Stomach (tissue), 19 donors: ENCODE results near the gene DPYSL5. TPM values are rescaled to one million over a fixed set of nuclear protein-coding genes. Genes with fewer than 3 reads are reported as not detected.
A peak's percentile ranks its signal among the peaks of the same experiment; 100 is the strongest.

Experiments
- DNase-seq, 2 donors: peaks; one replicate each; pipeline versions ENCODE4 v3.0.0 to v3.0.0-alpha.2; 2013 to 2019
- H3K27ac ChIP-seq, 5 donors: fragments of 200-600 bp in 4 of 5; sonication (generic) in 4 of 5; one replicate each; pipeline ENCODE4 v1.5.1; 2013 to 2019; ENCODE audit warnings: mild to moderate bottlenecking in 1 of 5, moderate library complexity in 1 of 5
- H3K27me3 ChIP-seq, 3 donors: fragments of 200-600 bp; sonication (generic); one replicate each; pipeline ENCODE4 v1.5.1; 2017 to 2019; ENCODE audit warnings: mixed run types in 1 of 3
- H3K36me3 ChIP-seq, 4 donors: fragments of 200-600 bp; sonication (generic); 1 replicate in 3 of 4; 2 replicates in 1 of 4; pipeline ENCODE4 v1.5.1; 2016 to 2019
- H3K4me1 ChIP-seq, 4 donors: fragments of 200-600 bp; sonication (generic); one replicate each; pipeline ENCODE4 v1.5.1; 2016 to 2019
- H3K4me3 ChIP-seq, 4 donors: fragments of 200-600 bp; sonication (generic) in 3 of 4; one replicate each; pipeline ENCODE4 v1.5.1; 2016 to 2019; ENCODE audit warnings: mild to moderate bottlenecking in 1 of 4
- H3K9me3 ChIP-seq, 4 donors: fragments of 200-600 bp; sonication (generic); one replicate each; pipeline ENCODE4 v1.5.1; 2016 to 2019
- EP300 ChIP-seq: sonication (generic); formaldehyde crosslinking; IDR thresholded peaks from one replicate; pipeline ENCODE4 v1.6.1; 2017; ENCODE audit warnings: antibody characterized with exemption
- POLR2A ChIP-seq, 4 donors: fragments of 450-650 bp; IDR thresholded peaks; one replicate each; pipeline ENCODE4 v1.6.1; 2016; ENCODE audit warnings: antibody characterized with exemption in 4 of 4, control low read depth in 2 of 4, mild to moderate bottlenecking in 1 of 4, moderate library complexity in 1 of 4
- POLR2AphosphoS5 ChIP-seq, 3 donors: sonication (generic); formaldehyde crosslinking; IDR thresholded peaks; one replicate each; pipeline ENCODE4 v1.6.1; 2016; ENCODE audit warnings: antibody characterized with exemption in 3 of 3
- WGBS, 5 donors: extraction: QIAGEN DNeasy Blood & Tissue Kit in 3 of 5; methylation state at CpG; one replicate each; pipeline versions ENCODE4 v1.1.5 to v1.1.7; 2013 to 2018; 5-methylcytosine and 5-hydroxymethylcytosine counted together
- intact Hi-C: fragments of 100-400 bp; cut with DNase I; formaldehyde crosslinking; loops from one replicate; pipeline ENCODE4 v1.15.1; 2023; ENCODE audit warnings: low total_unique reads
- long read RNA-seq, 10 donors: transcript quantifications; one replicate each; lab custom pipeline, GENCODE V29; 2026
- polyA plus RNA-seq, 3 donors: library from polyadenylated mRNA; stranded (reverse); fragments of 200-250 nt; gene quantifications; one replicate each; pipeline ENCODE4 v1.2.3, GENCODE V29; 2013
- total RNA-seq, 5 donors: library from RNA; depleted of rRNA; stranded (reverse); fragments of >200 nt; gene quantifications; one replicate each; pipeline versions ENCODE4 v1.1.0 to v1.2.3, GENCODE V29; 2014 to 2016
- TF ChIP-seq, protein P1 (sequence below), 7 experiments: fragments of 450-650 bp in 4 of 7; fragments of 200-600 bp in 3 of 7; sonication (generic) in 3 of 7; IDR thresholded peaks; one replicate each; pipeline ENCODE4 v1.5.1; 2016 to 2019; ENCODE audit warnings: antibody characterized with exemption in 7 of 7, control low read depth in 2 of 7, mild to moderate bottlenecking in 1 of 7
- donor health status: healthy with polysubstance abuse.
- donor health status: Bipolar disorder and iron deficiency.
- donor health status: healthy.

DPYSL5 gene
- under 1 TPM in 1 of 5 donors, not detected in 4; 0.55 TPM for total RNA-seq
- under 1 TPM in 1 of 3 donors, not detected in 2; 0.06 TPM for polyA plus RNA-seq
- long read RNA-seq, donor 1, full-length matches to known transcripts, result 2 of 2 reads
- long read RNA-seq, donor 1, partial matches to known transcripts, result 0 of 2 reads
- long read RNA-seq, donor 1, other reads (novel, unspliced or antisense), result 0 of 2 reads
- long read RNA-seq, donor 2, full-length matches to known transcripts, result 2 of 2 reads
- long read RNA-seq, donor 2, partial matches to known transcripts, result 0 of 2 reads
- long read RNA-seq, donor 2, other reads (novel, unspliced or antisense), result 0 of 2 reads
- long read RNA-seq, donor 3, result 0 reads
- long read RNA-seq, donor 4, result 0 reads
- long read RNA-seq, donor 5, full-length matches to known transcripts, result 1 of 1 reads
- long read RNA-seq, donor 5, partial matches to known transcripts, result 0 of 1 reads
- long read RNA-seq, donor 5, other reads (novel, unspliced or antisense), result 0 of 1 reads
- long read RNA-seq, donor 6, result 0 reads
- long read RNA-seq, donor 7, full-length matches to known transcripts, result 2 of 2 reads
- long read RNA-seq, donor 7, partial matches to known transcripts, result 0 of 2 reads
- long read RNA-seq, donor 7, other reads (novel, unspliced or antisense), result 0 of 2 reads
- long read RNA-seq, donor 8, result 0 reads
- long read RNA-seq, donor 9, result 0 reads
- long read RNA-seq, donor 10, result 0 reads

GRCh38 chr2:26847655-26848335 lies at the start of gene DPYSL5:
TSS of gene DPYSL5 (plus strand) at chr2:26848132. CDS start at chr2:26898500, 50,368 bp downstream.
- intact Hi-C loops, result loop anchor here (5.0 kb wide), 1 partner anchor 95 kb away; no protein-coding TSS in a partner anchor
- H3K27ac ChIP-seq, result no peak within 1 kb of the TSS
- peak in 1 of 2 donors; percentile 73 for DNase-seq
- no peaks in the 10 kb centered on the region for H3K36me3 ChIP-seq
- H3K4me3 ChIP-seq, result peak within 1 kb of the TSS; percentile 35 to 46 (median 39)
- no peaks in the 10 kb centered on the region for H3K9me3 ChIP-seq
- WGBS, 5 donors, result 0 to 3% (median 1%) methylated on average over 37 to 83 of the region's 83 CpGs
- peaks cover 32 to 100% (median 83%) of the 10 kb centered on the region in 3 donors for H3K27me3 ChIP-seq
- peaks cover 32 to 40% (median 37%) of the 10 kb centered on the region in 4 donors for H3K4me1 ChIP-seq
- TF ChIP-seq POLR2AphosphoS5 (IDR thresholded peaks at IDR 0.05), result no peak
- TF ChIP-seq, protein P1, sequence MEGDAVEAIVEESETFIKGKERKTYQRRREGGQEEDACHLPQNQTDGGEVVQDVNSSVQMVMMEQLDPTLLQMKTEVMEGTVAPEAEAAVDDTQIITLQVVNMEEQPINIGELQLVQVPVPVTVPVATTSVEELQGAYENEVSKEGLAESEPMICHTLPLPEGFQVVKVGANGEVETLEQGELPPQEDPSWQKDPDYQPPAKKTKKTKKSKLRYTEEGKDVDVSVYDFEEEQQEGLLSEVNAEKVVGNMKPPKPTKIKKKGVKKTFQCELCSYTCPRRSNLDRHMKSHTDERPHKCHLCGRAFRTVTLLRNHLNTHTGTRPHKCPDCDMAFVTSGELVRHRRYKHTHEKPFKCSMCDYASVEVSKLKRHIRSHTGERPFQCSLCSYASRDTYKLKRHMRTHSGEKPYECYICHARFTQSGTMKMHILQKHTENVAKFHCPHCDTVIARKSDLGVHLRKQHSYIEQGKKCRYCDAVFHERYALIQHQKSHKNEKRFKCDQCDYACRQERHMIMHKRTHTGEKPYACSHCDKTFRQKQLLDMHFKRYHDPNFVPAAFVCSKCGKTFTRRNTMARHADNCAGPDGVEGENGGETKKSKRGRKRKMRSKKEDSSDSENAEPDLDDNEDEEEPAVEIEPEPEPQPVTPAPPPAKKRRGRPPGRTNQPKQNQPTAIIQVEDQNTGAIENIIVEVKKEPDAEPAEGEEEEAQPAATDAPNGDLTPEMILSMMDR (IDR thresholded peaks at IDR 0.05), result no peak
- TF ChIP-seq EP300, result no peak
- no peak for TF ChIP-seq POLR2A (IDR thresholded peaks at IDR 0.05)

DNA sequence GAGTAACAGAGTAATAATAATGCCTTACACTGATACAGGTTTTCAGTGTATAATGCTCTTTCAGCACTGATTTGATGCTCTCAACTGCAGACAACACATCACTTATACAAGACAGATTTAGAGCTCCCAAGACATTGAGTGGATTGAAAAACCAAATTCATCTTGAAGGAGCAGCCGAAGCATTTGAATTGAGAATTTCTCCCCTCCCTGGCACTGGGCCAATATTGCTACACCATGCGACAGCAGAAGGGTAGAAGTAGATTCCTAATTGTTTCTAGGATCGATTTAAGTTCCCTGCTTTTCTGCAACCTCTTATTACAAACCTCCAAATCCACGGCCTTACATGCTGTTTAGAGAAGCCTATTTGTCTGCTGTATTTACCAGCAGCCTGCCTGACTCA lies 46.6 kb upstream of the DPYSL5 start:
- Histone ChIP-seq H3K27me3 (no peaks in the 10 kb centered on the region), H3K9me3 (no peaks in the 10 kb centered on the region), H3K4me3 (no peak overlapping the region), H3K36me3 (no peaks in the 10 kb centered on the region), H3K4me1 (no peaks in the 10 kb centered on the region), H3K27ac (no peak overlapping the region)
- TF ChIP-seq POLR2AphosphoS5 (IDR thresholded peaks at IDR 0.05) (no peak), POLR2A (IDR thresholded peaks at IDR 0.05) (no peak), EP300 (no peak)
- TF ChIP-seq, protein P1 (IDR thresholded peaks at IDR 0.05), result no peak
- intact Hi-C loops, result no loop called here
- no peak for DNase-seq
- WGBS, 5 donors, result 73 to 81% (median 79%) methylated on average over 4 of the region's 4 CpGs

- H3K27me3 ChIP-seq, result no peaks in the 10 kb centered on the region
- TF ChIP-seq, protein P1 (IDR thresholded peaks at IDR 0.05), result no peak
- no peak for TF ChIP-seq POLR2AphosphoS5 (IDR thresholded peaks at IDR 0.05)
- no peak for TF ChIP-seq POLR2A (IDR thresholded peaks at IDR 0.05)
- TF ChIP-seq EP300, result no peak
- no peak for DNase-seq
- no peaks in the 10 kb centered on the region for H3K4me1 ChIP-seq
- intact Hi-C loops, result no loop called here
- H3K36me3 ChIP-seq, result no peaks in the 10 kb centered on the region
- 95 to 98% (median 96%) methylated on average over 6 to 7 of the region's 7 CpGs for WGBS, 5 donors
- no peaks in the 10 kb centered on the region for H3K9me3 ChIP-seq
- no peak overlapping the region for H3K4me3 ChIP-seq
- H3K27ac ChIP-seq, result no peak overlapping the region
These were observed 46.1 kb upstream of the DPYSL5 start for GRCh38 chr2:26801796-26802195.

- Histone ChIP-seq H3K4me3 (no peak overlapping the region), H3K27ac (no peak overlapping the region), H3K4me1 (no peaks in the 10 kb centered on the region), H3K9me3 (no peaks in the 10 kb centered on the region), H3K27me3 (no peaks in the 10 kb centered on the region), H3K36me3 (no peaks in the 10 kb centered on the region)
- DNase-seq, result no peak
- intact Hi-C loops, result no loop called here
- WGBS, 5 donors, result 66 to 80% (median 71%) methylated on average over 5 of the region's 5 CpGs
- TF ChIP-seq POLR2A (IDR thresholded peaks at IDR 0.05), result no peak
- no peak for TF ChIP-seq POLR2AphosphoS5 (IDR thresholded peaks at IDR 0.05)
These were observed 42.7 kb upstream of the DPYSL5 start for GRCh38 chr2:26805241-26805676.
